Keratinocyte (primary cell): Measurements from ENCODE around the gene FOXK2.
"Not testable (repeated sequence)": the region's sequence is repeated elsewhere in the genome, so short reads cannot be mapped to it uniquely, and the experiment has no call there.

ENCODE experiments used
- EZH2 ChIP-seq: IDR thresholded peaks from one replicate; pipeline ENCODE4 v1.6.1; 2012; ENCODE audit warnings: inconsistent platforms, mild to moderate bottlenecking, low read length, moderate library complexity
- TF ChIP-seq, protein P1 (sequence below), 3 experiments: IDR thresholded peaks in 1 of 3; conservative IDR thresholded peaks in 1 of 3; optimal IDR thresholded peaks in 1 of 3; 2 replicates in 2 of 3; 3 replicates in 1 of 3; pipeline versions ENCODE3 to v1.5.1; 2011; ENCODE audit warnings: low read length in 3 of 3, mild to moderate bottlenecking in 3 of 3, moderate library complexity in 2 of 3, control low read depth in 1 of 3, inconsistent platforms in 1 of 3; ENCODE audit not compliant: insufficient read depth in 2 of 3; ENCODE audit errors: extremely low read depth in 1 of 3

DNA sequence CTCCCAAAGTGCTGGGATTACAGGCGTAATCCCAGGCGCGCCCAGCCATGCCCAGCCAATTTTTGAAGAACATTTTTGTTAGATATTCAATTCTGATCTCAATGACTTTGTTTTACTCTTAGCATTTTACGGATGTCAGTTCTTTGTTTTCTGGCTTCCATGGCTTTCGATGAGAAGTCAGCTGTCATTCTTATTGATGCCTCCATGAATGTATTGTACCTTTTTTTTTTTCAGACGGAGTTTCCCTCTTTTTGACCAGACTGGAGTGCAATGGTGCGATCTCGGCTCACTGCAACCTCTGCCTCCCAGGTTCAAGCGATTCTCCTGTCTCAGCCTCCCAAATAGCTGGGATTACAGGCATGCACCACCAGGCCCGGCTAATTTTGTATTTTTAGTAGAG is 5.7 kb upstream of the FOXK2 start:
- TF ChIP-seq, protein P1, sequence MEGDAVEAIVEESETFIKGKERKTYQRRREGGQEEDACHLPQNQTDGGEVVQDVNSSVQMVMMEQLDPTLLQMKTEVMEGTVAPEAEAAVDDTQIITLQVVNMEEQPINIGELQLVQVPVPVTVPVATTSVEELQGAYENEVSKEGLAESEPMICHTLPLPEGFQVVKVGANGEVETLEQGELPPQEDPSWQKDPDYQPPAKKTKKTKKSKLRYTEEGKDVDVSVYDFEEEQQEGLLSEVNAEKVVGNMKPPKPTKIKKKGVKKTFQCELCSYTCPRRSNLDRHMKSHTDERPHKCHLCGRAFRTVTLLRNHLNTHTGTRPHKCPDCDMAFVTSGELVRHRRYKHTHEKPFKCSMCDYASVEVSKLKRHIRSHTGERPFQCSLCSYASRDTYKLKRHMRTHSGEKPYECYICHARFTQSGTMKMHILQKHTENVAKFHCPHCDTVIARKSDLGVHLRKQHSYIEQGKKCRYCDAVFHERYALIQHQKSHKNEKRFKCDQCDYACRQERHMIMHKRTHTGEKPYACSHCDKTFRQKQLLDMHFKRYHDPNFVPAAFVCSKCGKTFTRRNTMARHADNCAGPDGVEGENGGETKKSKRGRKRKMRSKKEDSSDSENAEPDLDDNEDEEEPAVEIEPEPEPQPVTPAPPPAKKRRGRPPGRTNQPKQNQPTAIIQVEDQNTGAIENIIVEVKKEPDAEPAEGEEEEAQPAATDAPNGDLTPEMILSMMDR (optimal IDR thresholded peaks at IDR 0.05 in 1 of 3, IDR thresholded peaks at IDR 0.05 in 1 of 3, conservative IDR thresholded peaks at IDR 0.05 in 1 of 3; ENCODE audit: extremely low read depth in 1 of 3, insufficient read depth in 2 of 3, low read length in 3 of 3): not testable (repeated sequence)
- TF ChIP-seq EZH2: not testable (repeated sequence)
